Fibroblast of skin of back (primary cell): ENCODE data around the gene TFE3.
A peak's percentile ranks its signal among the peaks of the same experiment; 100 is the strongest.

Experiments
- DNase-seq: peaks from one replicate; pipeline ENCODE4 v3.0.0-alpha.2; 2013

TFE3 gene

GRCh38 chrX:49059681-49060085, 16.5 kb upstream of the TFE3 start:
- DNase-seq: no peak

GRCh38 chrX:49059201-49059600, 16.0 kb upstream of the TFE3 start:
- DNase-seq: no peak

GRCh38 chrX:49058794-49059193, 15.6 kb upstream of the TFE3 start, which contains the start of gene CCDC120:
TSS of gene CCDC120 (plus strand) at chrX:49058999. CDS start at chrX:49062042, 3,043 bp downstream.
- no peak for DNase-seq

- DNase-seq: no peak
Observed at GRCh38 chrX:49054073-49054762, 11.1 kb upstream of the TFE3 start.

GRCh38 chrX:49053223-49054072, 10.3 kb upstream of the TFE3 start:
- DNase-seq: peak; percentile 64

GRCh38 chrX:49043987-49044281, 777 bp upstream of the TFE3 start:
- DNase-seq: no peak

- DNase-seq: no peak
Observed at GRCh38 chrX:49042581-49043219, 457 bp downstream of the TFE3 start.

- peak; percentile 84 for DNase-seq
Observed at GRCh38 chrX:49041744-49042580, 1.2 kb downstream of the TFE3 start.

- peak; percentile 61 for DNase-seq
Observed at GRCh38 chrX:49040376-49040955, 2.7 kb downstream of the TFE3 start.

- DNase-seq: peak; percentile 95
Observed at GRCh38 chrX:49039598-49040375, 3.4 kb downstream of the TFE3 start.

- peak; percentile 29 for DNase-seq
Observed at GRCh38 chrX:49037883-49038475, 5.2 kb downstream of the TFE3 start.

- DNase-seq: no peak
Observed at GRCh38 chrX:49030283-49030682, 12.9 kb downstream of the TFE3 start.

- no peak for DNase-seq
Observed at GRCh38 chrX:49029876-49030275, 13.3 kb downstream of the TFE3 start.

GRCh38 chrX:49019599-49020249, 23.4 kb downstream of the TFE3 start:
- DNase-seq: no peak

GRCh38 chrX:49019050-49019449, 24.1 kb downstream of the TFE3 start:
- DNase-seq: no peak

GRCh38 chrX:49003696-49004095, 39.5 kb downstream of the TFE3 start:
- no peak for DNase-seq

- DNase-seq: peak; percentile 81
Observed at GRCh38 chrX:49002091-49002935, 40.8 kb downstream of the TFE3 start, which contains the start of gene GRIPAP1. TSS of gene GRIPAP1 (minus strand) at chrX:49002264. CDS start at chrX:49002229, 35 bp downstream.

- peak; percentile 42 for DNase-seq
Observed at GRCh38 chrX:49001521-49002090, 41.6 kb downstream of the TFE3 start.

- DNase-seq: no peak
Observed at GRCh38 chrX:49000636-49001035, 42.5 kb downstream of the TFE3 start.
